ENCODE measurements around the gene METTL4. TPM values are rescaled to one million over a fixed set of nuclear protein-coding genes. Genes with fewer than 3 reads are reported as not detected.
A peak's percentile ranks its signal among the peaks of the same experiment; 100 is the strongest.

The METTL4 gene
- total and polyA plus RNA-seq, 9 of the 15 experiments (the other 6 are each of a cell fraction or from before 2014, with no cell fraction given), result 7.9 to 32.8 (median 22.1) TPM

DNA sequence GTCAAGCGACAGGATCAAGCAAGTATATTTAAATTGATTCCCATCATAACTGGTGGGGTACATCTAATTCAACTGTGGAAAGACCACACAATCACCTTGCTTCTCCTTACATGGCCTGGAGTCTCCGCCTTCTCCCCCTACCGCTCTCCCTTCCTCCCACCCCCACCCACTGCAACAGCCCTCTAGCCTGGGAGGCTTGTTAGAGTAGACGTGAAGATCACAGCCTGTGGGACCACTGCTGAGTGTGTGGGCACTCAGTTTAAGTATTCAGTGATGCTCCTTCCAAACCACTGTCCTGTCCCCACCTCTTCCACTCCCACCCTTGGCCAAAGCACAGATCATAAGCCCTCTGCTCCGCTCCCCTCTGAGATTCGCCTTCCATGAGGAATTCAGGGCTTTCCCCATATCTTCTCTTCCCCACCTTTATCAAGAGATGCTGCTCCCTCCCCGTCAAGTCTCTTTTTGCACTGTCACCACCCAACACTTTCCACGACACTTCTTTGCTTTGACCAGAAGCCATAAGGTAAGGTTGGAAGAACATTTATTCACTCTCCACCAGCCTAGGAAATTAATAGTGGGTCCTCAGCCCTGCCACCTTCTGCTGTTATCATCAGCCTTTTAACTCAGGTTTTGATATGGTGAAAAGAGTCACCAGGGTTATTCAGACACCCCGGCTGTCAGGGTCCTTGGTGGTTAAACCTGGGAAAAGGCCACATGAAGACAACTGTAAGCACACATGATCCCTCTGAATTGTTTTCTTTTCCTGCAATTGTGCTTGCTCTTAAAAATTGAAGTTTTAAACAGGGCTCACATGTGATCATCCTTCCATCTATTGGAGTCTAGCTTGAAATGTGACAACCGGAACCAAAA, 1.7 kb downstream of the METTL4 start (continued):
- peak; percentile 19 for TF ChIP-seq POLR2B (IDR thresholded peaks at IDR 0.05; ENCODE audit: low read depth, partially characterized antibody)
- no peak for TF ChIP-seq TARDBP (IDR thresholded peaks at IDR 0.05)
- no peak for TF ChIP-seq RUNX1 (IDR thresholded peaks at IDR 0.05; ENCODE audit: low read depth)
- TF ChIP-seq ZBTB43 (CRISPR knock-in tag; IDR thresholded peaks at IDR 0.05), result no peak
- TF ChIP-seq ZNF584 (CRISPR knock-in tag; IDR thresholded peaks at IDR 0.05; ENCODE audit: low read depth), result no peak
- no peak for TF ChIP-seq POLR2AphosphoS2 (IDR thresholded peaks at IDR 0.05; ENCODE audit: low read length)
- TF ChIP-seq ZNF197 (CRISPR knock-in tag; IDR thresholded peaks at IDR 0.05; ENCODE audit: low read depth), result no peak
- TF ChIP-seq HES1 (IDR thresholded peaks at IDR 0.05; ENCODE audit: low read depth), result no peak
- TF ChIP-seq, protein P1, sequence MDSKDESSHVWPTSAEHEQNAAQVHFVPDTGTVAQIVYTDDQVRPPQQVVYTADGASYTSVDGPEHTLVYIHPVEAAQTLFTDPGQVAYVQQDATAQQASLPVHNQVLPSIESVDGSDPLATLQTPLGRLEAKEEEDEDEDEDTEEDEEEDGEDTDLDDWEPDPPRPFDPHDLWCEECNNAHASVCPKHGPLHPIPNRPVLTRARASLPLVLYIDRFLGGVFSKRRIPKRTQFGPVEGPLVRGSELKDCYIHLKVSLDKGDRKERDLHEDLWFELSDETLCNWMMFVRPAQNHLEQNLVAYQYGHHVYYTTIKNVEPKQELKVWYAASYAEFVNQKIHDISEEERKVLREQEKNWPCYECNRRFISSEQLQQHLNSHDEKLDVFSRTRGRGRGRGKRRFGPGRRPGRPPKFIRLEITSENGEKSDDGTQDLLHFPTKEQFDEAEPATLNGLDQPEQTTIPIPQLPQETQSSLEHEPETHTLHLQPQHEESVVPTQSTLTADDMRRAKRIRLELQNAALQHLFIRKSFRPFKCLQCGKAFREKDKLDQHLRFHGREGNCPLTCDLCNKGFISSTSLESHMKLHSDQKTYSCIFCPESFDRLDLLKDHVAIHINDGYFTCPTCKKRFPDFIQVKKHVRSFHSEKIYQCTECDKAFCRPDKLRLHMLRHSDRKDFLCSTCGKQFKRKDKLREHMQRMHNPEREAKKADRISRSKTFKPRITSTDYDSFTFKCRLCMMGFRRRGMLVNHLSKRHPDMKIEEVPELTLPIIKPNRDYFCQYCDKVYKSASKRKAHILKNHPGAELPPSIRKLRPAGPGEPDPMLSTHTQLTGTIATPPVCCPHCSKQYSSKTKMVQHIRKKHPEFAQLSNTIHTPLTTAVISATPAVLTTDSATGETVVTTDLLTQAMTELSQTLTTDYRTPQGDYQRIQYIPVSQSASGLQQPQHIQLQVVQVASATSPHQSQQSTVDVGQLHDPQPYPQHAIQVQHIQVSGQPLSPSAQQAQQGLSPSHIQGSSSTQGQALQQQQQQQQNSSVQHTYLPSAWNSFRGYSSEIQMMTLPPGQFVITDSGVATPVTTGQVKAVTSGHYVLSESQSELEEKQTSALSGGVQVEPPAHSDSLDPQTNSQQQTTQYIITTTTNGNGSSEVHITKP (IDR thresholded peaks at IDR 0.05; ENCODE audit: partially characterized antibody), result no peak
- peak; percentile 60; the same call in 1 of the 2 replicates for TF ChIP-seq FOXK1 (CRISPR knock-in tag; IDR thresholded peaks at IDR 0.05; ENCODE audit: borderline replicate concordance)
- TF ChIP-seq POLR3A (IDR thresholded peaks at IDR 0.05; ENCODE audit: borderline replicate concordance, extremely low read depth, insufficient read depth, insufficient read length), result no peak
- 0 out of 2 replicates have a peak, but pooled peaks have one; percentile 27 for TF ChIP-seq ZC3H4 (CRISPR knock-in tag; IDR thresholded peaks at IDR 0.05; ENCODE audit: borderline replicate concordance)
- TF ChIP-seq BRD9 (IDR thresholded peaks at IDR 0.05; ENCODE audit: low read depth, partially characterized antibody), result no peak
- TF ChIP-seq CREBBP (IDR thresholded peaks at IDR 0.05; ENCODE audit: low read depth, low read length), result no peak
- no peak for TF ChIP-seq ZBTB1 (CRISPR knock-in tag; IDR thresholded peaks at IDR 0.05; ENCODE audit: borderline replicate concordance, low read depth)
- no peak for TF ChIP-seq ETV6 (IDR thresholded peaks at IDR 0.05; ENCODE audit: borderline replicate concordance in 1 of 2, low read depth in 2 of 2, low read length in 1 of 2)
- TF ChIP-seq ETV6 (CRISPR knock-in tag; IDR thresholded peaks at IDR 0.05; ENCODE audit: borderline replicate concordance), result 0 out of 2 replicates have a peak, but pooled peaks have one; percentile 59
- TF ChIP-seq, protein P2, sequence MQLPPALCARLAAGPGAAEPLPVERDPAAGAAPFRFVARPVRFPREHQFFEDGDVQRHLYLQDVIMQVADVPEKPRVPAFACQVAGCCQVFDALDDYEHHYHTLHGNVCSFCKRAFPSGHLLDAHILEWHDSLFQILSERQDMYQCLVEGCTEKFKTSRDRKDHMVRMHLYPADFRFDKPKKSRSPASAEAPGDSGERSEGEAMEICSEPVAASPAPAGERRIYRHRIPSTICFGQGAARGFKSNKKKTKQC (CRISPR knock-in tag; IDR thresholded peaks at IDR 0.05), result no peak
- TF ChIP-seq WHSC1 (IDR thresholded peaks at IDR 0.05; ENCODE audit: low read length), result no peak
- no peak for TF ChIP-seq CBX3 (IDR thresholded peaks at IDR 0.05; ENCODE audit: borderline replicate concordance in 1 of 2, low read length in 2 of 2)

All from K562 (cell line).